Breast epithelium (tissue), 3 donors: ENCODE measurements around the gene RALGPS1.

Experiments
- CTCF ChIP-seq, 3 donors: fragments of 450-650 bp; IDR thresholded peaks; one replicate each; pipeline ENCODE4 v1.5.1; 2016 to 2017; ENCODE audit warnings: antibody characterized with exemption in 3 of 3, mild to moderate bottlenecking in 3 of 3, moderate library complexity in 3 of 3
- POLR2A ChIP-seq: fragments of 450-650 bp; IDR thresholded peaks from one replicate; pipeline ENCODE4 v1.6.1; 2016; ENCODE audit warnings: antibody characterized with exemption, mild to moderate bottlenecking, moderate library complexity
- POLR2AphosphoS5 ChIP-seq, 3 donors: sonication (generic); formaldehyde crosslinking; IDR thresholded peaks; one replicate each; pipeline ENCODE4 v1.6.1; 2017; ENCODE audit warnings: antibody characterized with exemption in 3 of 3

GRCh38 chr9:127135056-127135745 is 220.6 kb downstream of the RALGPS1 start:
- TF ChIP-seq POLR2AphosphoS5 (IDR thresholded peaks at IDR 0.05) (no peak), CTCF (IDR thresholded peaks at IDR 0.05) (no peak), POLR2A (no peak)
